ENCODE data around the gene DNM1L.

DNM1L gene

DNA sequence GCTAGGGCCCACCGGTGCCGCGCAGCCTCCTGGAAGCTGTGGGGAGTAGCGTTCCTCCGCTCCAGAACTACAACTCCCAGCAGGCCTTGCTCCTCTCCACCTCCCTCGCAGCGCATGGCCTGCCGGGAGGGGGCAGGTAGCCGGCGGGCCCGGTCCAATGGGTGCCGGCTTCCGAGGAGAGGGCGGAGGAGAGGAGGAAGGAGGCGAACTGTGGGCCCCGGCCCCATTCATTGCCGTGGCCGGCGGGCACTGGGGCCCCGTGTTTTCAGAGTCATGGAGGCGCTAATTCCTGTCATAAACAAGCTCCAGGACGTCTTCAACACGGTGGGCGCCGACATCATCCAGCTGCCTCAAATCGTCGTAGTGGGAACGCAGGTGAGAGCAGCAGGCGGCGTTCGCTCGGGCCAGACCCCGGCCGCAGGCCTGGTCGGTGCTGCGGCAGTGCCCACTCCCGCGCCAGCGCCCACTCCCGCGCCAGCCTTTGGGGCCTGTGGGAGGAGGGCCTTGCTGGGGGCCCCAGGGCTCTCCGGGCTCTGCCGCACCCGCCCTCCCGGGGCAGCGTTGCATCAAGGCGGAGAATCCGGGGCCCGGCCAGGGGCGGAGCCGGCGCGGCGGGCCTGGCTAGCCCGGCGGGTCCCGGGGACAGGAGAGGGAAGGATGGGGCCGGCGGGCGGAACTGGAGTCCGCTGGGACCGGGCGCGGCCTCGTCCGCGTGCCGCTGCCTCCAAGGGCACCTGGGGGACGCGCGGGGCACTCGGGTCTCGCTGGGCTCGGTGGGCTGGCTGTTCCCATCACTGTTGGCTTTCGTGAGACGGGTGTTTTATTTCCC is at the start of gene DNM1L:
Gene DNM1L (plus strand): TSS at position 211 of the 829 bp plus-strand sequence. CDS start 63 bp downstream, at position 274.
- DNase-seq, result peak; percentile 96

DNA sequence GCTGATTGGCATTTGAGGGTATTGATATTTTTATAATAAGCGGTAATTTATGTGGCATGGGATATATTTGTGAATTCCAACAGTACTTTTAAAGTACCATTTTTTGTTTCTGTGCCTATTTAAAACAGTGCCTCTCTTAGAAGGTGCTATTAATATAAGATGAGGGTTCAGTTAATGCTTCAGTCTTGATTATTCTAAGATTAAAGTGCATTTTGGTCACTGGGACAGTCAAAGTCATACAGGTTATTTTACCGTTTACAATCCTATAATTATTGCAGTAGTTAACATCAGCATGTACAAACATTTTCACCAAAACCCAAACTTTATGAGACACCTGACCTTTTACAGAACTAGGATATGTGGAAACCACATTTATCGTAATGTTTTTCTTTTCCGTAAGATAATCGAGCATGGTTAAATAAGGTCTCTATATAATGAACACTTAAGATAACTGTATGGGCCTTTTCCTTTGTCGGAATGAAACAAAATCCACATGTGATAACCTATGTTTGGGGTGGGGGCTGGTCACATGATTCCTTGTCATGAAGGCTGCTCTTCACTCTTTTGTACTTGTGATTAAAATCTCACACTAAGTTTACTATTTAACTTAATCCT is 37.7 kb upstream of the DNM1L start:
- no peak for DNase-seq

DNA sequence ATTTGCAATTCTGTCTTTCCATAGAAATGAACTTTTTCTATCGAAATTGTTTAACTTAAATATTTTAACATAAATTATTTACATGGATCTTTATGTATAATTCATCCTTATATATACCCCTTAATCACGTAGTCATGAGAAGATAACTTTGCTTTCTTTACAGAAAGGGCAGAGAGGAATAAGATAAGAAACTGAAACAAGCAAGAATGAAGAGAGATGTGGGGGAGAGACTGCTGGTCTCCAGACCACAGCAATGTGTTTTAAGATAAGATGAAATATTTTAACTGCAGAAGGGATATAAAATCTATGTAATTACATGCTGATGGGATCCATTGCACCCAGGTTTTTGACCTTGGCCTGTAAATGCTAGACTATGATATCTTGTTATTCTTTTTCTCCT is 34.7 kb upstream of the DNM1L start:
- no peak for DNase-seq

DNA sequence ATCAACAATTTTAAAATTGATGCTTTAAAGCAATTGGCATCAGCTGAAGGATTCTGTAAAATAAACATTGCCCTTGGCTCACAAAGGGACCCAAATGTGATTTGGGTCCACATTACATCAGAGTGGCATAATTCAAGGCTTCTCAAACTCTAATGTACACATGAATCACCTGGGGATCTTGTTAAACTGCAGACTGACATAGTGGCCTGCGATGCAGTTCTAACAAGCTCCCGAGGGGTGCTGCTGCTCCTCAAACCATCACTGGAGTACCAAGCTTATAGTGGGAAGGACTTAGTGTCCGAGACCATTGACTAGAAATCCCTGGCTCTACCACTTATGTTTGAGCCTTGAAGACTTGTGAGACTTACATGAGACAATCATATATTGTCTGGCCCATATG is 31.8 kb upstream of the DNM1L start:
- DNase-seq, result no peak

DNA sequence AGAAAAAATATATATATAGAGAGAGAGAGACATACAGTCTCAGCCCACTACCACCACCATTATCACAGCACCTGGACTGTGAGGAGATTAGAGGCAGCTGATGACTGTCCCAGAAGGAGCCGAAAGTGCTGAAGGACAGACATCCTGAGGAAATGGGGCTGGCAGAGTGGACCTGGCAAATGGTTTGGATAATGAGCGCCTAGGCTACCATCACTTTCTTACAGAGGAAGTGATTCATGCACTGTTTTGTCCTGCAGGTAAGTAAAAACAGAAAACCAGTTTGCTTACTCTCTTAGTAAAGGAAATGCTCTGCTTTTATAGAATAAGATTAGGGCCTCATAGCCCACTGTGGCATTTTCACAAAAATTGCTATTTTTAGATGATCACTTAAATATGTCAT is 28.6 kb upstream of the DNM1L start:
- no peak for DNase-seq

DNA sequence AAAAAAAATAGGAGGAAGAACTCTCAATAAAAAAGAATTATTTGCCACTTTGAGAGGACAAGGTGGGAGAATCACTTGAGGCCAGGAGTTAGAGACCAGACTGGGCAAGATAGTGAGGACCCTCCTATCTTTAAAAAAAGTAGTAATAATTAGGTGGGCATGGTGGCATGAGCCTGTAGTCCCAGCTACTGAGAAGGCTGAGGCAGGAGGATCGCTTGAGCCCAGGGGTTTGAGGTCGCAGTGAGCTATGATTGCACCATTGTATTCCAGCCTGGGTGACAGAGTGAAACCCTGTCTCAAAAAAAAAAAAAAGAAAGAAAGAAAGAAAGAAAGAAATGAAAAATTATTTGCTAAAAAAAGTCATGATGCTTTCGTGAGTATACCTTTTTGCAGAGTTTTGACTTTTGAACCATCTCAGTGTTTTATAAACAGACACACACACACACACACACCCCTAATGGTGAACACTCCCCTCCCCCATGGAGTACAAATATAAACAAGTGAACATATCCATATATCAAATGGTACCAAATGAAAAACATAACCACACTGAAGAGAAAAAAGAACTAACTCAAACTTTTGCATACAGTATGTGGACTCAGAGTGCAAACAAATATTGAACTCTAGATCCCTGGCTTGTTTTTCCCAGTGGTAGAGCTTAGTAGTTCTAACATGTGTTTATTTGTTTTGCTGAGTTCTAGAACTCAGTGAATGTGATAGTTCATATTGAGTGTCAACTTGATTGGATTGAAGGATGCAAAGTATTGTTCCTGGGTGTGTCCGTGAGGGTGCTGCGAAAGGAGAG is 27.7 kb upstream of the DNM1L start:
- no peak for DNase-seq

DNA sequence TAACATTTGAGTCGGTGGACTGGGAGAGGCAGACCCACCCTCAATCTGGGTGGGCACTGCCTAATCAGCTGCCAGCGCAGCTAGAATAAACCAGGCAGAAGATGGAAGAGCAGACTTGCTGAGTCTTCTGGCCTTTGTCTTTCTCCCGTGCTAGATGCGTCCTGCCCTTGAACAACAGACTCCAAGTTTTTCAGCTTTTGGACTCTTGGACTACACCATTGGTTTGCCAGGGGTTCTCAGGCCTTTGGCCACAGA is 27.2 kb upstream of the DNM1L start:
- no peak for DNase-seq

DNA sequence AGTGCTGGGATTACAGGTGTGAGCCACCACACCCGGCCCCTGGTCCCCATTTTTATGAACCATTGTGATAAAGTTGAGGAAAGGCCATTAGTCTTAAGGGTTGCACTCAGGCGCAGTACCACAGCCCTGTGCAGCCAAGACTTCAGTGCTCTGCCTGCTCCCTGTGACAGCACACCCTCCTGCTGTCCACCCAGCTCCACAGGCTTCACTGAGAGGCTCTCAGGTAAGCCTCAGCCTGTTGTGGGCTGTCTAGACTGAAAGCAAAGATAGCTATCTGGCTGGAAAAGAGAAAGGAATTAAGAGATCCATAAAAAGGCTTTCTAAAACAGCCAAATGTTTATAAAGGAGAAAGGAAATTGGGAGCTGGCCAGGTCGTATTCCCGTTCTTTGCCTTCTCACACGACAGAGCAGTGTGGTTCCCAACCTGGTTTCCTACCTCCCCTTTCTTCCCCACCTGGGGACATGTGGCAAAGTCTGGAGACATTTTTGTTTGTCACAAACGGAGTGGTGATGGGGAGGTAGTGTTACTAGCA is 19.1 kb upstream of the DNM1L start:
- no peak for DNase-seq

DNA sequence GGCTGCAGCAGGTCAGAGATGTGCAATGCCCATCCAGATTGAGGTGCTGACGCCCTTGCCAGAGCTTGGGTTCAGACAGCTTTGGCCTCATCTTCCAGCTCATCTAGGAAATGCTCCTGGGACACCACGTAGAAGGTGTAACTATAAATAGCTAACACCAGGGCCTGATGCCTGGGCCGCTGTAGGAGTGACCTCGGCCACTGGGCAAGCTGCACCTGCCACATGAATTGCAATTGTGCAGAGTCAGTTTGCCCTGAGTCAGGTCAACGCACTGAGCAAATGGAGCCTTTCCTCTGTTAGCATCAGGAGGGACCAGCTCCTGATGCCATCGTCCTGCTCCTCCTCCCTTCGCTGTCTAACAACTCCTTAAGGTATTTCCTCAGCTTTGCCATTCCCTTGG is 17.4 kb upstream of the DNM1L start:
- no peak for DNase-seq

DNA sequence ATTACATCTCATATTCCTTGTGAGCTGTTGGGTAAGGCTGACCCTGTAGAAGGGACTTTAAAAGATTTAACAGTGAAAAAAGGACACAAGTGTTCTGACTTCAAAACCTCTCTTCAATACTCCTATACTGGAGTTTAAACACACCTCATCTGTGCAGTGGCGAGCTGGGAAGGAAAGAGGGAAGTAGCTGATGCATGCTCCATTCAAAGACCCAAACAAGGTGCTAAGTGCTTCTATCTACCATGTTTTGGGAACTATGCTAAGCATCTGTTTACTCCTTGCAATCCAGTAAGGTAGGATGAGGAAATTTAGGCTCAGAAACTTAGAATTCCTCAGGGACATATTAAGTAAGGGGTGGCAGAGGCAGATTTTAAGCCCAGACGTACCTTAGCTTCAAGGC is 16.4 kb upstream of the DNM1L start:
- no peak for DNase-seq

DNA sequence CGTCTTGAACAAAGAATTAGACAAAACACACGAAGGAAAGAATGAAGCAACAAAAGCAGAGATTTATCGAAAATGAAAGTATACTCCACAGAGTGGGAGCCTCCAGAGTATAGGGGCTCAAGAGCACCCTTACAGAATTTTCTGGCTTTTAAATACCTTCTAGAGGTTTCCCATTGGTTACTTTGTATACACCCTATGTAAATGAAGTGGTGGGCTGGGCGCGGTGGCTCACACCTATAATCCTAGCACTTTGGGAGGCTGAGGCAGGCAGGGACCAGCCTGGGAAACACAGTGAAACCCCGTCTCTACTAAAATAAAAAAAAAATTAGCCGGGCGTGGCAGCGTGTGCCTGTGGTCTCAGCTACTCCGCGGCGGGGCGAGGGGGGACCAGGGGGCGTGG is 13.1 kb upstream of the DNM1L start:
- no peak for DNase-seq

DNA sequence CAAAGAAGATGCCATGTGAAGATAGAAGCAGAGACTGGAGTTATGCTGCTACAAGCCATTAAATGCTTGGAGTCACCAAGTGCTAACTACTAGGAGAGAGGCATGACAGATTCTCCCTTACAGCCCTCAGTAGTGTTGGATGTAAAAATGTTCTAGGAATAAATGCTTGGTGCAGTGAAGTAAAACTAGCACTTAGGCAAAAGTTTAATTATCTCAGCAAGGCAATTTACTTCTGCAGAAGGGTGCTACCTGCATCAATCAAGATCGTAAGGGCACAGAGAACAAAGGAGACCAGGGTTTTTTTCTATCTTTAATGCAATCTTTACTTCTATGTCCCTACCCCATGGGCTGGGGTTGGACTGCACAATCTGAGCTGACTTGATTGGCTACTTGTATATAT is 9.5 kb upstream of the DNM1L start:
- no peak for DNase-seq

DNA sequence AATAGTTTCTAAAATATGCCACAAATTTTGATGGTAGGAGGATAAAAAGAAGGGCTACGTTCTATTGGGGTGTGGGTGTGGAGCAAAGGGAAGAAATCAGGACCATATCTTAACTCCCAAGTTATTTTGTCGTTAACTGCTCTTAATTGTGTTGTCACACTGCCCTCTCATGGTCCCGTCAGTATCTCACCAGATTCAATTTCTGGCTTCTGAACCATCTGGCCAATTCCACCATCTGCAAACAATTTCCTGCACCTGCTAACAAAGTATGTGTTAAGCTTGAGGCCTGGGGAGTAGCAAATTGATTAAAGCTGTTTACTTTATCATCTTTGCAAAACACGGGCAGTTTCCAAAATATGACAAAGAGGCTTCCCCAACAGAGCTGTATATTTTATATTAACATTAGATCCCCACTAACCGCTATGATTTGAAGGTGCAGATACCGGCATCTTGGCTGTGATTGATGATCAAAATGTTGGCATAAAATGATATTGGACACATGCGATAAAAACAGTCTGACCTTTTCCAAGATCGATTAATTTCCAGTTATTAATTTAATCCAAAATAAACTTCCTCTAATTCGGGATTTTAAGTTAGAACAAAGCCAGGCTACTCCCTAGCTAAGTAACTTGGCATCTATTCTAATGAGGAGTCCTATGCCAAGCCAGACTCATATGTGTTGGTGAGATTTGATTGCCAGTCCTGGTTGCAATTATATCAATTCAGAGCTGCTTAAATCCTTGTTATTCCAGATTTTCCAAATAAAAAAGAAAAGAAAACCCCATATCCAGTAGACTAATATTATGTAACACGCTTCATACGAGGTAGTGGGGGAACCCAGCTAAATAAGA is 6.9 kb upstream of the DNM1L start:
- peak; percentile 85 for DNase-seq

DNA sequence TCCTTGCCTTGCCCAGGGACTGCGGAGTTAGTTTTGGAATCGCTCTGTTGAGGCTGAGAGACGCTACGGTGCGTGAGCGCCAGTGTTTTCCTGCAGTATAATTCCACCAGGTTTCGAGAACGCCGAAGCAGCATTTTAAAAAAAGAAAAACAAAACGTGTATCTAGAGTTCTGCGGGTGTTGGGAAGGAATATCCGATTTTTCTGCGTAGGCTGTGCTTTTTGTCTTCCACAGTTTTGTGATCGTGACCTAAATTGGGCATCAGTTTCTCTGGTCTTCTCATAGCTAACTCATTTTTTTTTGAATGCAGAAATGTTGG is 778 bp downstream of the DNM1L start:
- no peak for DNase-seq

DNA sequence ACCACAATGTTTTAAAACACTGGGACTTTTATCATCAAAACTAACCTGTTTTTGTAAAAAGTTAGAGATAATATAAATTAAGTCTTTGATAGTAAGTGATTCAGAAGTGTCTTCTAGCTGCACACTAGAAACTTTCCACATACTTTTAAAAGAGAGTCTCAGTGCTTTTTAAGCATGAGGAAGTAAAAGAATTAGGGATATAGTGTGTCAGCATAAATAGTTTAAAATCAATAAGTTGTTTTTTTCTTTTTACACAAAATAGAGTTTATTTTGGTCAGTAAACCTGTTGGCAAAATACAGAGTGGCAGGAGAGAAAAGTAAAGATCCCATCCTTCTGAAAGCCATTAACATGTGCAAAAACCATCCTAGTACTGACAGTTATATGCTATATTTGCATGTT is 1.7 kb downstream of the DNM1L start:
- DNase-seq, result no peak

DNA sequence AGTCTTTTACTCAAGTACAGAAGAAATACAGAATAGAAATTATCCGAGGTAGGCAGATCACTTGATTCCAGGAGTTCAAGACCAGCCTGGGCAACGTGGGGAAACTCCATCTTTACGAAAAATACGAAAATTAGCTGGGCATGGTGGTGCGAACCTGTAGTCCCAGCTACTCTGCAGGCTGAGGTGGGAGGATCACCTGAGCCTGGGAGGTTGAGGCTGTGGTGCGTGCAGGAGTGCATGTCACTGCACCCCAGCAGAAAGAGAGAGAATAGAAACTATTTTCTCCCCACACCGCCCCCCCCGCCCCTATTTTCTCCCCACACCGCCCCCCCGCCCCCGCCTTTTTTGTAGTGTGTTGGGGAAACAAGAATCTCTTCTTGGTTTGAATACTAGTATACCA is 2.2 kb downstream of the DNM1L start:
- DNase-seq, result no peak

DNA sequence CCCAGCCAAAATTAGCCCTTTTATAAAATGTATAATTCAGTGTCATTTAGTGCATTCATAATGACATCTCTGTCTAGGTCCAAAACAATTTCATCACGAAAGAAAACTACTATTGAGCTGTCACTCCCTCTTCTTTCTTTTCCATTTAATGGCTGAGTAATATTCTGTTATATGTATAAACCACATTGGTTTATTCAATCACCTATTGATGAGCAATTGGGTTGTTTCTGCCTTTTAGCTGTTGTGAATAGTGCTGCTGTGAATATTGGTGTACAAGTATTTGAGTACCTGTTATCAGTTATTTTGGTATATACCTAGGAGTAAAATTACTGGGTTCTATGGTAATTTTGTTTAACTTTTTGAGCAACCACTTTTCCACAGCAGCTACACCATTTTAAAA is 7.2 kb downstream of the DNM1L start:
- no peak for DNase-seq

DNA sequence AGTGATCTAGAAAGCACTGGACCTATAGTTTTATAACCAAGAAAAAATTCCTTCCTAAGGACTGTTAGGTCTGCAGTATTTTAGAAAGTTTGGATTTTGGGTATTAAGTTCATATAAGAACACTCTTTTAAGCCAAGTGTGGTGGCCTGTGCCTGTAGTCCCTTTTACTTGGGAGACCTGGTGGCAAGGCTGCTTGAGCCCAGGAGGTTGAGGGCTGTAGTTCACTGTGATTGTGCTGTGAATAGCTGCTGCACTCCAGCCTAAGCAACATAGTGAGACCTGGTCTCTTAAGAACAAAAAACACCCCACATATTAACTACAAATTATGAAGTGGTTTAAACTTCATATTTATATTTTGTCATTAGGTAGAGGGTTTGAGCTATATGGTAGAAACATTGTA is 9.7 kb downstream of the DNM1L start:
- DNase-seq, result no peak

DNA sequence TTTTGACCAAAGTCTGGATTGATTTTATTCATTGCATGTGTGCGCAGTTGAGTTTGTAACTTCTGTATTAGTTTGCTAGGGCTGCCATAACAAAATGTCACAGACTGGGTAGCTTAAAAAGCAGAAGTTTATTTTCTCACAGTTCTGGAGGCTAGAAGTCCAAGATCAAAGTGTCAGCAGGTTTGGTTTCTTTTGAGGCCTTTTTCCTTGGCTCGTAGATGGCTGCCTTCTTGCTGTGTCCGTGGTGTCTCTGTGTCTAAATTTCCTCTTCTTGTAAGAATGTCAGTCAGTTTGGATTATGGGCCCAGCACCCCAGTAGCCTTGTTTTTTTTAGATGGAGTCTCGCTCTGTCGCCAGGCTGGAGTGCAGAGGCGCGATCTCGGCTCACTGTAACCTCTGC is 11.8 kb downstream of the DNM1L start:
- no peak for DNase-seq

DNA sequence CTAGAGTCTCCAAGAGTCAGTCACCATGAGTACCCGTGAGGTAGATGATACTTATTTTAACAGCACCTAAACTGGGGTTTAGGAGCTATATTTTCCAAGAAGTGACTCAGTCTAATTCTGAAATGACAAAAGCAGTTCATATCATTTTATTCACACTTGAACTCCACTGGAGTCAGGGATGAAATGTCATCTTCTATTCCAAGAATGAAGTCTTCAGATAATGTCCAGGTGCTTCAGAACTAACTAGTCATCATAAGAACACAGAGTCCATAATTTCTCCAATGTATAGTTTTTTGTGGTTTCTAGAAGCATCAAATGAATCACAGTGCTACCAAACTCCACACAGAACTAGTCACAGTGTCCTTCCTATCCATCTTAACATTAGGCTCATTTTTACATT is 13.3 kb downstream of the DNM1L start:
- no peak for DNase-seq

DNA sequence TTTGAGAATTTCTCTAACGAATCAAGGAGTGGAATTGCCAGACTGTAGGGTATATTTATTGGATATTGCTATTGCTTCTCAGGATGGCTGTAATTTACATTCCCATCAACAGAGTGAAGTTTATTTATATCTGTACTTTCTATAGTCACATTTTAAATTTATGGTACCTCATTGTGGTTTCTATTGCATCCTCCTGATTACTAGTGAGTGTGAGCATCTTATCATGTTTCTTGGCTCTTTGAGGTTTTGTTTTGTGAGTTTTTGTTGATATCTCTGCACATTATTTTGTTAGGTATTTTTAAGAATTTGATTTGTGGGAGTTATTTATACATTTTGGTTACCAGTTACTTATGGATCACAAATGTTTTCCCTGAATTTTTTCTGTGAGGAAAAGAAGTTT is 13.9 kb downstream of the DNM1L start:
- DNase-seq, result no peak

DNA sequence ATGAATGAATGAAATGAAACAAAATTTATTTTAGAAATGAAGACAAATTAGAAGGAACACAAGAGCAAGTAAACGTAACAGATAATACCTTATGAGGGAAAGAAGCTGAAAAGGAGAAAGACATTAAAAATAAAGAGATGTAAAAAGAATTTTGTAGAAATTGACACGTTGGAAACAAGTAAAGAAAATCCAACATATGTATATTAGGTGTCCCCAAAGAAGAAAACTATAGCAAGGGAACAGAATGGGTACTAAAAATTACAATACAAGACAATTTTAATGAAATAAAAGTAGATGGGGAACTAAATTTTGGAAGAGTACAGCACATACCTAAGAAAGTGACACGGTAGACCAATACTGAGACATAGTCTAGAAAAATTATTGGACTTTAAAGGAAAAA is 16.7 kb downstream of the DNM1L start:
- DNase-seq, result no peak

DNA sequence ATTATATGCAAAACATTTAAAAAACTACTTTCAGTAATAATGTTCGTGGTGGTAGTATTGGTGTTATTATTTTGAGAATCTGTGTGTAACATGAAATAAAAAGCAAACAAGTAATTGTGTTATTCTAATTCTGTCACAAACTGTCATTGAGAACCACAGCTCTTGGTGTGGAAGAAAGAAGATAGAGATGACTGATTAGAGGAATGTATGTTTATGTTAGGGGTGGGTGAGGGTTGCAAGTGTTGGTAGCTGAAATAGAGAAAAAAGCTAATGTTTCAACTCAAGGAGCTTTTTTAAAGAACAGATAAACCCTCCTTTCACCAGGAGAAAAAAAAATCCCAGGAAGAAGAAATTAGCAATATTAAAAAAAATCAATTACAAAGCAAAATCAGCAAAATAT is 18.3 kb downstream of the DNM1L start:
- DNase-seq, result no peak
